Activated T-helper 1 cell treated with Interleukin-2 at 50 U/mL for 16 hours (primary cell): ENCODE measurements around the gene PCDHA13.
"Not testable (repeated sequence)": the region's sequence is repeated elsewhere in the genome, so short reads cannot be mapped to it uniquely, and the experiment has no call there.

ENCODE experiments used
- DNase-seq: peaks from one replicate; pipeline ENCODE4 v3.0.0-alpha.2; 2020; ENCODE audit warnings: low read depth

Gene PCDHA13

GRCh38 chr5:140881889-140882590, at the start of gene PCDHA13:
Gene PCDHA13, plus strand, starts transcription at chr5:140882124. Its CDS starts 145 bp downstream, at chr5:140882269.
- no peak for DNase-seq

GRCh38 chr5:140833993-140834392, 47.9 kb upstream of the PCDHA13 start, which contains the start of gene PCDHA7:
Gene PCDHA7, plus strand, starts transcription at chr5:140834269. Its CDS starts 115 bp downstream, at chr5:140834384.
- DNase-seq: no peak

GRCh38 chr5:140834439-140835008, 47.4 kb upstream of the PCDHA13 start:
- not testable (repeated sequence) for DNase-seq

- DNase-seq: no peak
Observed at GRCh38 chr5:140835622-140836510, 46.1 kb upstream of the PCDHA13 start.

- no peak for DNase-seq
Observed at GRCh38 chr5:140840978-140841962, 40.7 kb upstream of the PCDHA13 start, which contains the start of gene PCDHA8. Gene PCDHA8, plus strand, starts transcription at chr5:140841187. Its CDS starts 135 bp downstream, at chr5:140841322.

DNA sequence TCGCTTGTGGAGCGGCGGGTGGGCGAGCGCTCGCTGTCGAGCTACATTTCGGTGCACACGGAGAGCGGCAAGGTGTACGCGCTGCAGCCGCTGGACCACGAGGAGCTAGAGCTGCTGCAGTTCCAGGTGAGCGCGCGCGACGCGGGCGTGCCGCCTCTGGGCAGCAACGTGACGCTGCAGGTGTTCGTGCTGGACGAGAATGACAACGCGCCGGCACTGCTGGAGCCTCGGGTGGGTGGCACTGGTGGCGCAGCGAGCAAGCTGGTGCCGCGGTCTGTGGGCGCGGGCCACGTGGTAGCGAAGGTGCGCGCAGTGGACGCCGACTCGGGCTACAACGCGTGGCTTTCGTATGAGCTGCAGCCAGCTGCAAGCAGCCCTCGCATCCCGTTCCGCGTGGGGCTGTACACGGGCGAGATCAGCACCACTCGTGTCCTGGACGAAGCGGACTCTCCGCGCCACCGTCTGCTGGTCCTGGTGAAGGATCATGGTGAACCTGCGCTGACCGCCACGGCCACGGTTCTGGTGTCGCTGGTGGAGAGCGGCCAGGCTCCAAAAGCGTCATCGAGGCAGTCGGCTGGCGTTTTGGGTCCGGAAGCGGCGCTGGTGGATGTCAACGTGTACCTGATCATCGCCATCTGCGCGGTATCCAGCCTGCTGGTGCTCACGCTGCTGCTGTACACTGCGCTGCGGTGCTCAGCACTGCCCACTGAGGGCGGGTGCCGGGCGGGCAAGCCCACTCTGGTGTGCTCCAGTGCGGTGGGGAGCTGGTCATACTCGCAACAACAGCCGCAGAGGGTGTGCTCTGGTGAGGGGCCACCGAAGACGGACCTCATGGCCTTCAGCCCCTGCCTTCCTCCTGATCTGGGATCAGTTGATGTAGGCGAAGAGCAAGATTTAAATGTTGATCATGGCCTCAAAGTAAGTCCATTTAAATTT, 38.9 kb upstream of the PCDHA13 start:
- no peak for DNase-seq

GRCh38 chr5:140848139-140849102, 33.5 kb upstream of the PCDHA13 start, which contains the start of gene PCDHA9:
Gene PCDHA9, plus strand, starts transcription at chr5:140848382. Its CDS starts 114 bp downstream, at chr5:140848496.
- not testable (repeated sequence) for DNase-seq

GRCh38 chr5:140849831-140850634, 31.9 kb upstream of the PCDHA13 start:
- DNase-seq: not testable (repeated sequence)

DNA sequence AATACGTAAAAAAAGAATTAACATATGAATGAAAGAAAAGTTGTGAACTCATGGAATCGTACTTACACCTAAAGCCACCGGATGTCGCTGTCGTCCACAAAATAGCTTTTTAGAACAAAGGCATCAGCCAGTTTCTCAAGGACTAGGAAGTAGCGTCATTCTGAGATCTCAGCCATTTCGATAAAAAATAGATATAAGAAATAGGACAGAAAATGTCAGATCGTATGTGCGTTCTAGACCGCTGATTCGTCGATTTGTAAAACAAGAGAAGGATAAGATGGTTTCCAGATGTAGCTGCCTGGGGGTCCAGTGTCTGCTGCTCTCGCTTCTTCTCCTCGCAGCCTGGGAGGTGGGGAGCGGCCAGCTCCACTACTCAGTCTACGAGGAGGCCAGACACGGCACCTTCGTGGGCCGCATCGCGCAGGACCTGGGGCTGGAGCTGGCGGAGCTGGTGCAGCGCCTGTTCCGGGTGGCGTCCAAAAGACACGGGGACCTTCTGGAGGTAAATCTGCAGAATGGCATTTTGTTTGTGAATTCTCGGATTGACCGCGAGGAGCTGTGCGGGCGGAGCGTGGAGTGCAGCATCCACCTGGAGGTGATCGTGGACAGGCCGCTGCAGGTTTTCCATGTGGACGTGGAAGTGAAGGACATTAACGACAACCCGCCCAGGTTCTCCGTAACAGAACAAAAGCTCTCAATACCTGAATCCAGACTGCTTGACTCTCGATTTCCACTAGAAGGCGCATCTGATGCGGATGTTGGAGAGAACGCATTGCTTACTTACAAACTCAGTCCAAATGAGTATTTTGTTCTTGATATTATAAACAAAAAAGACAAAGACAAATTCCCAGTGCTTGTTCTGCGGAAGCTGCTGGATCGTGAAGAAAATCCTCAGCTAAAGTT, 25.9 kb upstream of the PCDHA13 start, which contains the start of gene PCDHA10:
Gene PCDHA10 (plus strand): TSS at position 126 of the 903 bp plus-strand sequence. CDS start 152 bp downstream, at position 278.
- no peak for DNase-seq

- DNase-seq: no peak
Observed at GRCh38 chr5:140857177-140857986, 24.5 kb upstream of the PCDHA13 start.

GRCh38 chr5:140857987-140858240, 24.0 kb upstream of the PCDHA13 start:
- no peak for DNase-seq

DNA sequence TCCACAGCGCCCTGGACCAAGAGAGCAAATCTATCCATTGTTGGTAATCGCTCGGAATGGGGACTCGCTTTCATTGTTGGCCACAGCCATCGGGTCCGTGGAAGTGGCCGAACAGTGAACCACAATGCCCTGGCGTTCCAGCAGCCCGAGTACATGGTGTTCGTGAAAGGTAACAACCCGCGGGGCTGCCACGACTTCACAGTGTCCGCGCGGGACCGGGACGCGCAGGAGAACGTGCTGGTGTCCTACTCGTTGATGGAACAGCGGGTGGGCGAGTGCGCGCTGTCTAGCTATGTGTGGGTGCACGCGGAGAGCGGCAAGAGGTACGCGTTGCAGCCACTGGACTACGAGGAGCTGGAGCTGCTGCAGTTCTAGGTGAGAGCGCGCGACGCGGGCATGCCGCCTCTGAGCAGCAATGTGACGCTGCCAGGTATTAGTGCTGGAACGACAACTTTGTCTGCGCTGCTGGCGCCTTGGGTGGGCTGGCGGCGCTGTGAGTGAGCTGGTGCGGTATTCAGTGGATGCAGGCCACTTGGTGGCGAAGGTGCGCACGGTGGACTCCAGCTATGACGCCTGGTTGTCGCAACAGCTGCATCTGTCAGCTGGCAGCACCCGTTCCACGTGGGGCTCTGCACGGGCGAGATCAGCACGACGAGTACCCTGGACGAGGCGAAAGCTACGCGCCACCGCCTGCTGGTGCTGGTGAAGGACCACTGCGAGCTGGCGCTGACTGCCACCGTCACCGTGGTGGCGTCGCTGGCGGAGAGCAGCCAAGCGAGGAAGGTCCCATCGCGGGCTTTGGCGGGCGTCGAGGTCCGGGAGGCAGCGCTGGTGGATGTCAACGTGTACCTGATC, 19.3 kb upstream of the PCDHA13 start:
- DNase-seq: no peak

DNA sequence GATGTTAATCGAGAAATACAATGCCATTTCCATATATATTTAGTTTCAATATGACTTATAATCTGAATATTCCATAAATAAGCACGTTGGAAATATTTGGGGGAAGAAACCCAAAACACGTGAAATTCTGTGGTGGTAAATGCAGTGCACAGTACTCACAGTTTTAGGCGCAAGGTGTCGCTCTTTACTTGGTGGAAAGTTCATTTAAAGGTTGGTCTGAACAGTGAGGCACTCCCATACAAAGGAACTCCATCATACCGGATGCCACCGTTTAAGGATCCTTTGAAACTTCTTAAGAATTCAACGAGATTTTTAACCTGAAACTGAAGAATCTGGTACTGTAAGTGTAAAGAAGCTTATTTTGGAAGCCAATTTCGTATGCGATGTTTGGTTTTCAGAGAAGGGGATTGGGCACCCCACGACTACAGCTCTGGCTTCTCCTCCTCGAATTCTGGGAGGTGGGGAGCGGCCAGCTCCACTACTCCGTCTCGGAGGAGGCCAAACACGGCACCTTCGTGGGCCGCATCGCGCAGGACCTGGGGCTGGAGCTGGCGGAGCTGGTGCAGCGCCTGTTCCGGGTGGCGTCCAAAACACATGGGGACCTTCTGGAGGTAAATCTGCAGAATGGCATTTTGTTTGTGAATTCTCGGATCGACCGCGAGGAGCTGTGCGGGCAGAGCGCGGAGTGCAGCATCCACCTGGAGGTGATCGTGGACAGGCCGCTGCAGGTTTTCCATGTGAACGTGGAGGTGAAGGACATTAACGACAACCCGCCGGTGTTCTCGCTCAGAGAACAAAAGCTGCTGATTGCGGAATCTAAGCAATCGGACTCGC, 13.0 kb upstream of the PCDHA13 start, which contains the start of gene PCDHA11:
Gene PCDHA11 (plus strand): TSS at position 237 of the 834 bp plus-strand sequence. CDS start 147 bp downstream, at position 384.
- no peak for DNase-seq

DNA sequence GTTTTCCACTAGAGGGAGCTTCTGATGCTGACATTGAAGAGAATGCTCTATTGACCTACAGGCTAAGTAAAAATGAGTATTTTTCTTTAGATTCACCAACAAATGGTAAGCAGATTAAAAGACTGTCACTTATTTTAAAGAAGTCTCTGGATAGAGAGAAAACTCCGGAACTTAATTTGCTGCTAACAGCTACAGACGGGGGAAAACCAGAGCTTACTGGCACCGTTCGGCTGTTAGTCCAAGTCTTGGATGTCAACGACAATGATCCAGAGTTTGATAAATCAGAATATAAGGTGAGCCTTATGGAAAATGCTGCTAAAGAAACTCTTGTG, 12.4 kb upstream of the PCDHA13 start:
- DNase-seq: no peak
